Liver (tissue), 9 donors: ENCODE data around the gene POLN. TPM values are rescaled to one million over a fixed set of nuclear protein-coding genes. Genes with fewer than 3 reads are reported as not detected.
A peak's percentile ranks its signal among the peaks of the same experiment; 100 is the strongest.

ENCODE experiments used
- DNase-seq: peaks from one replicate; pipeline ENCODE4 v3.0.0-alpha.2; 2017; ENCODE audit warnings: low spot score
- H3K27ac ChIP-seq, 2 donors: one replicate each; pipeline ENCODE4 v1.7.0; 2013; ENCODE audit warnings: inconsistent platforms in 2 of 2, low read length in 2 of 2, control low read depth in 1 of 2, low read depth in 1 of 2, mild to moderate bottlenecking in 1 of 2
- H3K27me3 ChIP-seq, 4 donors: one replicate each; pipeline versions ENCODE4 v1.6.1 to v1.7.0; 2013; ENCODE audit warnings: low read length in 3 of 4, inconsistent platforms in 1 of 4, mild to moderate bottlenecking in 1 of 4, moderate library complexity in 1 of 4; ENCODE audit not compliant: control insufficient read depth in 4 of 4, insufficient read depth in 4 of 4
- H3K36me3 ChIP-seq, 4 donors: one replicate each; pipeline versions ENCODE4 v1.6.1 to v1.7.0; 2013; ENCODE audit warnings: low read length in 3 of 4, mild to moderate bottlenecking in 3 of 4, low read depth in 1 of 4, moderate library complexity in 1 of 4; ENCODE audit not compliant: control insufficient read depth in 4 of 4, insufficient read depth in 3 of 4
- H3K4me1 ChIP-seq, 4 donors: one replicate each; pipeline versions ENCODE4 v1.6.1 to v1.7.0; 2013; ENCODE audit warnings: low read length in 3 of 4, mild to moderate bottlenecking in 3 of 4, moderate library complexity in 1 of 4; ENCODE audit not compliant: control insufficient read depth in 4 of 4, insufficient read depth in 4 of 4
- H3K4me3 ChIP-seq, 3 donors: one replicate each; pipeline versions ENCODE4 v1.6.1 to v1.7.0; 2013; ENCODE audit warnings: low read length in 3 of 3, control low read depth in 1 of 3, low read depth in 1 of 3, mild to moderate bottlenecking in 1 of 3
- H3K9ac ChIP-seq, 2 donors: one replicate each; pipeline ENCODE4 v1.7.0; 2013; ENCODE audit warnings: low read length in 2 of 2, mild to moderate bottlenecking in 2 of 2, moderate library complexity in 2 of 2, control low read depth in 1 of 2, low read depth in 1 of 2
- H3K9me3 ChIP-seq, 4 donors: one replicate each; pipeline versions ENCODE4 v1.6.1 to v1.7.0; 2013; ENCODE audit warnings: low read length in 3 of 4; ENCODE audit not compliant: control insufficient read depth in 4 of 4
- CTCF ChIP-seq: fragments of 150-350 bp; IDR thresholded peaks from 2 replicates; pipeline ENCODE4 v1.5.1; 2017; ENCODE audit warnings: improper control_type of control experiment, low read depth, low read length; ENCODE audit not compliant: missing input control
- EGR1 ChIP-seq, 2 donors: IDR thresholded peaks; 2 replicates each; pipeline ENCODE4 v1.6.1; 2016 to 2018; ENCODE audit warnings: antibody characterized with exemption in 2 of 2, low read depth in 2 of 2
- FOXA1 ChIP-seq: IDR thresholded peaks from 2 replicates; pipeline ENCODE4 v1.6.1; 2016; ENCODE audit warnings: antibody characterized with exemption
- FOXA2 ChIP-seq: IDR thresholded peaks from 2 replicates; pipeline ENCODE4 v1.6.1; 2016; ENCODE audit warnings: antibody characterized with exemption
- GABPA ChIP-seq, 2 donors: IDR thresholded peaks in 1 of 2; conservative IDR thresholded peaks in 1 of 2; 2 replicates each; pipeline ENCODE4 v1.6.1; 2016; ENCODE audit warnings: antibody characterized with exemption in 2 of 2, mild to moderate bottlenecking in 1 of 2, moderate library complexity in 1 of 2
- HNF4A ChIP-seq, 2 donors: conservative IDR thresholded peaks; 2 replicates each; pipeline ENCODE4 v1.6.1; 2016; ENCODE audit warnings: antibody characterized with exemption in 2 of 2, mild to moderate bottlenecking in 2 of 2
- HNF4G ChIP-seq: IDR thresholded peaks from 2 replicates; pipeline ENCODE4 v1.6.1; 2016; ENCODE audit warnings: antibody characterized with exemption
- JUND ChIP-seq, 2 donors: IDR thresholded peaks; 2 replicates each; pipeline ENCODE4 v1.6.1; 2016; ENCODE audit warnings: antibody characterized with exemption in 2 of 2
- MAX ChIP-seq: IDR thresholded peaks from 2 replicates; pipeline ENCODE4 v1.6.1; 2016; ENCODE audit warnings: antibody characterized with exemption
- RAD21 ChIP-seq, 2 donors: IDR thresholded peaks; 2 replicates each; pipeline ENCODE4 v1.6.1; 2016; ENCODE audit warnings: antibody characterized with exemption in 2 of 2, mild to moderate bottlenecking in 2 of 2
- REST ChIP-seq: IDR thresholded peaks from 2 replicates; pipeline ENCODE4 v1.6.1; 2016; ENCODE audit warnings: antibody characterized with exemption, mild to moderate bottlenecking
- RXRA ChIP-seq, 2 donors: IDR thresholded peaks; 2 replicates each; pipeline ENCODE4 v1.6.1; 2017 to 2018; ENCODE audit warnings: antibody characterized with exemption in 2 of 2, mild to moderate bottlenecking in 1 of 2
- SP1 ChIP-seq: IDR thresholded peaks from 2 replicates; pipeline ENCODE4 v1.6.1; 2018; ENCODE audit warnings: antibody characterized with exemption, mild to moderate bottlenecking
- TAF1 ChIP-seq: conservative IDR thresholded peaks from 2 replicates; pipeline ENCODE4 v1.6.1; 2016; ENCODE audit warnings: antibody characterized with exemption, mild to moderate bottlenecking
- YY1 ChIP-seq: IDR thresholded peaks from 2 replicates; pipeline ENCODE4 v1.6.1; 2016; ENCODE audit warnings: antibody characterized with exemption, mild to moderate bottlenecking
- ZBTB33 ChIP-seq: IDR thresholded peaks from 2 replicates; pipeline ENCODE4 v1.6.1; 2016; ENCODE audit warnings: antibody characterized with exemption
- WGBS: extraction: QIAGEN DNeasy Blood & Tissue Kit; methylation state at CpG from one replicate; pipeline ENCODE4 v1.1.7; 2013; 5-methylcytosine and 5-hydroxymethylcytosine counted together
- polyA plus RNA-seq, 2 donors: library from polyadenylated mRNA; stranded (reverse) in 1 of 2; unstranded in 1 of 2; fragments of 200-250 nt in 1 of 2; fragments of >200 nt in 1 of 2; fragmentation: Nextera tagmentation in 1 of 2; extraction: Ambion mirVana in 1 of 2; gene quantifications; one replicate each; pipeline versions ENCODE4 v1.2.1 to v1.2.3, GENCODE V29; 2013 to 2015
- total RNA-seq, 2 donors: library from RNA; depleted of rRNA; stranded (reverse); fragments of >200 nt; gene quantifications; one replicate each; pipeline ENCODE4 v1.2.3, GENCODE V29; 2014
- donor health status: healthy.
- donor health status: healthy.
- donor health status: healthy.
- donor health status: healthy.
- donor health status: healthy.

Gene POLN
- total and polyA plus RNA-seq, 4 donors, result 0.44 to 2.3 (median 1.4) TPM

- Histone ChIP-seq H3K27me3 (no peaks in the 10 kb centered on the region), H3K9me3 (no peaks in the 10 kb centered on the region), H3K27ac (no peak overlapping the region), H3K4me1 (no peaks in the 10 kb centered on the region), H3K4me3 (no peak overlapping the region), H3K9ac (no peak overlapping the region), H3K36me3 (no peaks in the 10 kb centered on the region)
- TF ChIP-seq CTCF (no peak), HNF4A (conservative IDR thresholded peaks at IDR 0.05) (no peak), FOXA2 (no peak), TAF1 (no peak), ZBTB33 (no peak), JUND (IDR thresholded peaks at IDR 0.05) (no peak), FOXA1 (no peak), EGR1 (IDR thresholded peaks at IDR 0.05; ENCODE audit: low read depth in 2 of 2) (no peak)
- DNase-seq, result no peak
- WGBS, result 98% methylated on average over 3 of the region's 3 CpGs
Observed at GRCh38 chr4:2283199-2283711, 41.3 kb upstream of the POLN start.

- no peak for DNase-seq
- no peaks in the 10 kb centered on the region for H3K4me1 ChIP-seq
- no peak overlapping the region for H3K4me3 ChIP-seq
- no peak overlapping the region for H3K27ac ChIP-seq
- TF ChIP-seq RAD21 (IDR thresholded peaks at IDR 0.05) (peak in 1 of 2 donors; percentile 26), HNF4G (no peak)
- WGBS, result 80% methylated on average over 10 of the region's 10 CpGs
- H3K36me3 ChIP-seq, result no peaks in the 10 kb centered on the region
- no peaks in the 10 kb centered on the region for H3K27me3 ChIP-seq
- H3K9ac ChIP-seq, result no peak overlapping the region
- no peaks in the 10 kb centered on the region for H3K9me3 ChIP-seq
Observed at GRCh38 chr4:2281575-2282343, 39.8 kb upstream of the POLN start.

- no peaks in the 10 kb centered on the region for H3K9me3 ChIP-seq
- H3K36me3 ChIP-seq, result no peaks in the 10 kb centered on the region
- no peak for DNase-seq
- H3K4me1 ChIP-seq, result no peaks in the 10 kb centered on the region
- no peak overlapping the region for H3K4me3 ChIP-seq
- no peak overlapping the region for H3K9ac ChIP-seq
- H3K27me3 ChIP-seq, result no peaks in the 10 kb centered on the region
- WGBS, result 81% methylated on average over 13 of the region's 13 CpGs
- no peak overlapping the region for H3K27ac ChIP-seq
- TF ChIP-seq MAX (no peak), REST (no peak), FOXA1 (no peak), ZBTB33 (no peak), GABPA (IDR thresholded peaks at IDR 0.05 in 1 of 2, conservative IDR thresholded peaks at IDR 0.05 in 1 of 2) (no peak), HNF4G (no peak), SP1 (no peak), TAF1 (no peak), YY1 (no peak), JUND (IDR thresholded peaks at IDR 0.05) (no peak), FOXA2 (no peak), RAD21 (IDR thresholded peaks at IDR 0.05) (no peak), EGR1 (IDR thresholded peaks at IDR 0.05; ENCODE audit: low read depth in 2 of 2) (no peak), RXRA (IDR thresholded peaks at IDR 0.05) (no peak)
Observed at GRCh38 chr4:2280531-2281300, 38.8 kb upstream of the POLN start.
